ENCODE data around the gene OR1J2. TPM values are rescaled to one million over a fixed set of nuclear protein-coding genes. Genes with fewer than 3 reads are reported as not detected.
"Not testable (repeated sequence)": the region's sequence is repeated elsewhere in the genome, so short reads cannot be mapped to it uniquely, and the experiment has no call there.

The OR1J2 gene
- total and polyA plus RNA-seq, 9 of the 15 experiments (the other 6 are each of a cell fraction or from before 2014, with no cell fraction given) = not detected

- TF ChIP-seq ZBTB17 (CRISPR knock-in tag; IDR thresholded peaks at IDR 0.05) = no peak
Observed at GRCh38 chr9:122527193-122527592, 16.6 kb downstream of the OR1J2 start, which contains the start of gene OR1N1 (continued).

DNA sequence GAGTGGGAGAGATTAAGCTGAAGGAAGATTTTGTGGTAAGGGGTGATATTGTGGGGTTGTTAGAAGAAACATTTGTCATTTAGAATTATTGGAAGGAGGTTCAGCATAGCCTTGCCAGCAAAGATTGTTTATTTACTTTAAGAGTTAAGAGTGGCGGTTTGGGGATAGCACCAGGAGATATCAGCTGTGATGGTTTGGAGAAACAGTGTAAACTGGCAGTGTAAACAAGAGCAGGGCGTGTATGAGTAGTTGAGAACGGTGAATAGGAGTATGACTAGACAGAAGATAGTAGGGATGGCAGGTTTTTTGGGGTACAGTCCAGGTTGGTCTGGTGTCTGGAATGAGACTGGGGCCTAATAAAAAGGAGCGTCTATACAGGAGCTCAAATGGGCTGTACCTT lies 20.6 kb downstream of the OR1J2 start:
- H3K4me3 ChIP-seq; H3K27ac ChIP-seq (ENCODE audit: extremely low read depth, low read depth, low read length); H3K9ac ChIP-seq (ENCODE audit: insufficient read depth in 1 of 2, low read depth in 2 of 2, low read length in 2 of 2); H3K9me3 ChIP-seq (replicated peaks; ENCODE audit: control insufficient read depth, insufficient read depth, low read depth, low read length); intact Hi-C loops (cut with micrococcal nuclease); H3K9me1 ChIP-seq (ENCODE audit: control insufficient read depth, insufficient read depth, low read length); H3K79me2 ChIP-seq (ENCODE audit: control insufficient read depth, insufficient read depth, low read length); H2AFZ ChIP-seq (ENCODE audit: low read depth, low read length); H3K36me3 ChIP-seq (ENCODE audit: control insufficient read depth, insufficient read depth, low read length); in situ Hi-C loops (cut with MboI); H4K20me1 ChIP-seq (replicated peaks; ENCODE audit: control insufficient read depth, insufficient read depth, low read length); H3K27me3 ChIP-seq (ENCODE audit: control insufficient read depth in 2 of 2, insufficient read depth in 2 of 2, low read length in 2 of 2); H3K4me1 ChIP-seq (replicated peaks in 1 of 2; ENCODE audit: control insufficient read depth in 2 of 2, insufficient read depth in 2 of 2, low read length in 2 of 2); CTCF ChIA-PET (ENCODE audit: low intra/inter-chr PET ratio); ATAC-seq; BruUV-seq (replicated peaks); H3K4me2 ChIP-seq (ENCODE audit: insufficient read depth, low read length); FAIRE-seq: not testable (repeated sequence)
- TF ChIP-seq FOXK2 (conservative IDR thresholded peaks at IDR 0.05 in 1 of 2, IDR thresholded peaks at IDR 0.05 in 1 of 2; ENCODE audit: low read depth in 2 of 2) (peak; percentile 60 to 76; a peak in 3 of 4 replicates), FOXA3 (CRISPR knock-in tag; conservative IDR thresholded peaks at IDR 0.05 in 1 of 2, IDR thresholded peaks at IDR 0.05 in 1 of 2) (peak in 1 of 2 experiments; percentile 60; a peak in 1 of 4 replicates)
- POLR2A ChIA-PET = interaction anchor here (1.1 kb wide), 1 partner anchor 10 kb away, joined by 4 read pairs; no protein-coding TSS in a partner anchor
- peak in 1 of 4 experiments; percentile 3 for DNase-seq (ENCODE audit: extremely low read depth in 1 of 4, low spot score in 3 of 4)
- 6% methylated on average over 2 of the region's 4 CpGs for WGBS (ENCODE audit: insufficient coverage, low coverage, missing lambda C conversion rate)

DNA sequence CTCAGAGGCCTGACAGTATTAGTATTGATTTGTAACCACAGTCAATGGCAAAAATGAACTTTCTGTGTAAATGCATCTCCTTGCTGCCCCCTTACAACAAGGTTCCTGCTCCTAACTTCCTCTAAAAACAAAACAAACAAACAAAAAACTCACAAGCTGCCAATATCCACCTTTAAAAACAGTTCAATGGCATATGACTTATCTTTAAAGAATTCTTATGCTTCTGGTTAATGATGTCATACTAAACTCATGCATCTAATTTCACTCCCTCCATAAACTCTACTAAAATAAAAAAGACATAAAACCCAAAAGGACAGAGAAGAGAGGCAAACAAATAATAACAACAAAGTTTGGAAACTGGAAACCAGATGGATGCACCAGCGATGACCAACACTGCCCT lies 25.5 kb downstream of the OR1J2 start:
- POLR2A ChIA-PET = no interaction called here
- no peak for DNase-seq (ENCODE audit: extremely low read depth in 1 of 4, low spot score in 3 of 4)
- Histone ChIP-seq H3K27me3 (ENCODE audit: control insufficient read depth in 2 of 2, insufficient read depth in 2 of 2, low read length in 2 of 2) (no peaks in the 10 kb centered on the region), H3K36me3 (ENCODE audit: control insufficient read depth, insufficient read depth, low read length) (no peaks in the 10 kb centered on the region), H3K9me1 (ENCODE audit: control insufficient read depth, insufficient read depth, low read length) (no peaks in the 10 kb centered on the region), H4K20me1 (replicated peaks; ENCODE audit: control insufficient read depth, insufficient read depth, low read length) (no peaks in the 10 kb centered on the region), H3K9ac (ENCODE audit: insufficient read depth in 1 of 2, low read depth in 2 of 2, low read length in 2 of 2) (no peak overlapping the region), H3K27ac (ENCODE audit: extremely low read depth, low read depth, low read length) (no peak overlapping the region), H3K4me3 (no peak overlapping the region), H3K9me3 (replicated peaks; ENCODE audit: control insufficient read depth, insufficient read depth, low read depth, low read length) (no peaks in the 10 kb centered on the region), H2AFZ (ENCODE audit: low read depth, low read length) (no peak overlapping the region), H3K79me2 (ENCODE audit: control insufficient read depth, insufficient read depth, low read length) (no peaks in the 10 kb centered on the region), H3K4me1 (replicated peaks in 1 of 2; ENCODE audit: control insufficient read depth in 2 of 2, insufficient read depth in 2 of 2, low read length in 2 of 2) (no peaks in the 10 kb centered on the region; a peak in 1 of 5 replicates), H3K4me2 (ENCODE audit: insufficient read depth, low read length) (no peak overlapping the region)
- no TSS peak for BruUV-seq (replicated peaks)
- 0% methylated on average over 1 of the region's 1 CpG for WGBS (ENCODE audit: insufficient coverage, low coverage, missing lambda C conversion rate)
- CTCF ChIA-PET (ENCODE audit: low intra/inter-chr PET ratio) = no interaction called here
- ATAC-seq = no peak
- intact Hi-C loops (cut with micrococcal nuclease) (no loop called here), in situ Hi-C loops (cut with MboI) (no loop called here)
- TF ChIP-seq, protein P1, sequence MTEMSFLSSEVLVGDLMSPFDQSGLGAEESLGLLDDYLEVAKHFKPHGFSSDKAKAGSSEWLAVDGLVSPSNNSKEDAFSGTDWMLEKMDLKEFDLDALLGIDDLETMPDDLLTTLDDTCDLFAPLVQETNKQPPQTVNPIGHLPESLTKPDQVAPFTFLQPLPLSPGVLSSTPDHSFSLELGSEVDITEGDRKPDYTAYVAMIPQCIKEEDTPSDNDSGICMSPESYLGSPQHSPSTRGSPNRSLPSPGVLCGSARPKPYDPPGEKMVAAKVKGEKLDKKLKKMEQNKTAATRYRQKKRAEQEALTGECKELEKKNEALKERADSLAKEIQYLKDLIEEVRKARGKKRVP (CRISPR knock-in tag; IDR thresholded peaks at IDR 0.05) = no peak
- TF ChIP-seq ATF7 (IDR thresholded peaks at IDR 0.05) (0 out of 2 replicates have a peak, but pooled peaks have one; percentile 14), PML (IDR thresholded peaks at IDR 0.05; ENCODE audit: low read length) (no peak), BRD9 (IDR thresholded peaks at IDR 0.05; ENCODE audit: low read depth, partially characterized antibody) (no peak)
- FAIRE-seq = no peak

DNA sequence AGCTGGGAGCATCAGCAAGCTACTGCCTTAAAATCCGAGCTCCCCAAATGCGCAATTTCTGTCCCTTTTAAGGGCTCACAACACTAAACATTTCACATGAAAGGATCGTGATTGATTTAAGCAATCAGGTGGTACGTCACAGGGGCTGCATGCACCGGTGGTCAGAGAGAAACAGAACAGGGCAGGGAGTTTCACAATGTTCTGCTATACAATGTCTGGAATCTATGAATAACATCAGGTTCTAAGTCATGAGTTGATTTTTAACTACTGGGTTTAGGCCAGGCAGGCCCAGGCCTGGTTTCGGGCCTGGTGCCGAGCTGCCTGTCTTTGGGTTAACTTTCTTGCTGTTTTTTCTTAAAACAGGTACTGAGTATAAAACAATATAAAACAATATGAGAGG lies 26.5 kb downstream of the OR1J2 start:
- H4K20me1 ChIP-seq (replicated peaks; ENCODE audit: control insufficient read depth, insufficient read depth, low read length); POLR2A ChIA-PET; H3K4me2 ChIP-seq (ENCODE audit: insufficient read depth, low read length); CTCF ChIA-PET (ENCODE audit: low intra/inter-chr PET ratio); H3K9me3 ChIP-seq (replicated peaks; ENCODE audit: control insufficient read depth, insufficient read depth, low read depth, low read length); FAIRE-seq; DNase-seq (ENCODE audit: extremely low read depth in 1 of 4, low spot score in 3 of 4); intact Hi-C loops (cut with micrococcal nuclease); H3K9me1 ChIP-seq (ENCODE audit: control insufficient read depth, insufficient read depth, low read length); in situ Hi-C loops (cut with MboI); H3K79me2 ChIP-seq (ENCODE audit: control insufficient read depth, insufficient read depth, low read length); ATAC-seq; H2AFZ ChIP-seq (ENCODE audit: low read depth, low read length); H3K9ac ChIP-seq (ENCODE audit: insufficient read depth in 1 of 2, low read depth in 2 of 2, low read length in 2 of 2); H3K4me1 ChIP-seq (replicated peaks in 1 of 2; ENCODE audit: control insufficient read depth in 2 of 2, insufficient read depth in 2 of 2, low read length in 2 of 2); H3K4me3 ChIP-seq; H3K36me3 ChIP-seq (ENCODE audit: control insufficient read depth, insufficient read depth, low read length); H3K27me3 ChIP-seq (ENCODE audit: control insufficient read depth in 2 of 2, insufficient read depth in 2 of 2, low read length in 2 of 2); H3K27ac ChIP-seq (ENCODE audit: extremely low read depth, low read depth, low read length); BruUV-seq (replicated peaks): not testable (repeated sequence)
- 5% methylated on average over 7 of the region's 7 CpGs for WGBS (ENCODE audit: insufficient coverage, low coverage, missing lambda C conversion rate)

Data from K562 (cell line).